T1000 (cell line): Measurements from ENCODE around the gene SLC35F3.

Source experiments
- DNase-seq: peaks from one replicate; lab custom pipeline; 2025; ENCODE audit warnings: mixed read lengths; lab: John Stamatoyannopoulos, UW

Gene SLC35F3

GRCh38 chr1:234258071-234258470, 353.6 kb downstream of the SLC35F3 start:
- DNase-seq = no peak

GRCh38 chr1:234260578-234260977, 356.1 kb downstream of the SLC35F3 start:
- DNase-seq = no peak

GRCh38 chr1:234261545-234261944, 357.1 kb downstream of the SLC35F3 start:
- DNase-seq = no peak

- DNase-seq = no peak
Observed at GRCh38 chr1:234262007-234262753, 357.7 kb downstream of the SLC35F3 start.

GRCh38 chr1:234262754-234263105, 358.3 kb downstream of the SLC35F3 start:
- DNase-seq = no peak

GRCh38 chr1:234264832-234265231, 360.4 kb downstream of the SLC35F3 start:
- DNase-seq = no peak

GRCh38 chr1:234265321-234265720, 360.8 kb downstream of the SLC35F3 start:
- no peak for DNase-seq

GRCh38 chr1:234265861-234266260, 361.4 kb downstream of the SLC35F3 start:
- no peak for DNase-seq

- no peak for DNase-seq
Observed at GRCh38 chr1:234270093-234270492, 365.6 kb downstream of the SLC35F3 start.

- DNase-seq = no peak
Observed at GRCh38 chr1:234270581-234271242, 366.2 kb downstream of the SLC35F3 start.

GRCh38 chr1:234271243-234271606, 366.7 kb downstream of the SLC35F3 start:
- DNase-seq = no peak

GRCh38 chr1:234272656-234273312, 368.3 kb downstream of the SLC35F3 start:
- no peak for DNase-seq

- DNase-seq = no peak
Observed at GRCh38 chr1:234273981-234274380, 369.5 kb downstream of the SLC35F3 start.

GRCh38 chr1:234276151-234276788, 371.8 kb downstream of the SLC35F3 start:
- DNase-seq = no peak

- DNase-seq = no peak
Observed at GRCh38 chr1:234277161-234277868, 372.8 kb downstream of the SLC35F3 start.

- no peak for DNase-seq
Observed at GRCh38 chr1:234279021-234279420, 374.5 kb downstream of the SLC35F3 start.

GRCh38 chr1:234280500-234280899, 376.0 kb downstream of the SLC35F3 start:
- no peak for DNase-seq

GRCh38 chr1:234281826-234282489, 377.5 kb downstream of the SLC35F3 start:
- DNase-seq = no peak

GRCh38 chr1:234286206-234286605, 381.7 kb downstream of the SLC35F3 start:
- DNase-seq = no peak

GRCh38 chr1:234288946-234289345, 384.5 kb downstream of the SLC35F3 start:
- no peak for DNase-seq

- DNase-seq = no peak
Observed at GRCh38 chr1:234289538-234290305, 385.2 kb downstream of the SLC35F3 start.
